Measurements from ENCODE around the gene XPA.
"Not testable (repeated sequence)": the region's sequence is repeated elsewhere in the genome, so short reads cannot be mapped to it uniquely, and the experiment has no call there.

Gene XPA

DNA sequence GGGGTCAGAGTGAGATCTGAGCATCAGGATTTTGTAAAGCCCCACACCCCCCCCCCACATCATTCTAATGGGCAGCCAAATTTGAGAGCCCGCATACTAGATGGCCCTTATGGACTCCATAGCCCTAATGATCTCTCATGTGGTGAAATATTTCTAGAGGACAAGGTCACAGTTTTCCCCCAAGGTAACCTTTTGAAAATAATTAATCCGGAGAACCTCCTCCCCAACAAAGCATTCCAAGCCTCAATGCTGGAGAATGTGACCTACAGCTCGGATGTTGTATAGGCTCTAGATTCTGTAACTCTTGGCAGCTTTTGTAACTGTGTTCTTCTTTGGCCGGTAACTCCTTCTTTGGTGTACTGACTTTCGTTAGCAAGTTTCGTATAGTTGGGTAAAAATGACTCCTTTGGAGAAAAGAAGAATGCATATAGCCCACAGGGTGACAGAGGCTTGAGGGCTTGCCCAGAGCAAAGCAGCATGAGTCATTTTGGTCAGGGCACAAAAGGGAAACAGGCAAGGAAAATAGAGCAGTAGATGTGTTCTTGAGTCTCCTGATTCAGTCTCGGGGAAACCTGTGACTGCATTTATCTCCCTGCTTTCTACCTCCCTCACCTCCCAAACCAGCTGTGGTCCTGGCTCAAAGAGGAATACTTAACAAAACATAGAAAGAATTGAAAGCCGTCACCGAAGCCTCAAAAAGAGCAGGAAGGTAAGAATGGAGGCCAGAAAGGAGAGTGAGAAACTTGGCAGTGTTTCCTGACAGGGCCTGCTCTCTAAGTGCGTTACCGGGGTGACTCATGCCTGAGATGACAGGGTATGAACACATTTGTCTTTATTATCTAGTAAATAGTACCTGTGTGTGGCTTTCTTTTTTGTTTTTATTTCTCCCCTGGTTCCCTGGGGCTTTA, 6.6 kb upstream of the XPA start:
- DNase-seq: peak; percentile 11

GRCh38 chr9:97699824-97700223, 2.7 kb upstream of the XPA start:
- not testable (repeated sequence) for DNase-seq

DNA sequence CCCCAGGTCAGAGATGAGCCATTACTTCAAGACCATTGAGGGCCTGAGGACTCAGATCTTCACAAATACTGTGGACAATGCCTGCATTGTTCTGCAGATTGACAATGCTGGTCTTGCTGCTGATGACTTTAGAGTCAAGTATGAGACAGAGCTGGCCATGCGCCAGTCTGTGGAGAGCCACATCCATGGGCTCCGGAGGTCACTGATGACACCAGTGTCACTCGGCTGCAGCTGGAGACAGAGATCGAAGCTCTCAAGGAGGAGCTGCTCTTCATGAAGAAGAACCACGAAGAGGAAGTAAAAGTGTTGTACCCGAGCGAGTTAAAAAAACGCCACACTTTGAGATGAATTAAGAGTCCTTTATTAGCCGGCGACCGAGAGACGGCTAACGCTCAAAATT, 2.1 kb upstream of the XPA start:
- not testable (repeated sequence) for DNase-seq

DNA sequence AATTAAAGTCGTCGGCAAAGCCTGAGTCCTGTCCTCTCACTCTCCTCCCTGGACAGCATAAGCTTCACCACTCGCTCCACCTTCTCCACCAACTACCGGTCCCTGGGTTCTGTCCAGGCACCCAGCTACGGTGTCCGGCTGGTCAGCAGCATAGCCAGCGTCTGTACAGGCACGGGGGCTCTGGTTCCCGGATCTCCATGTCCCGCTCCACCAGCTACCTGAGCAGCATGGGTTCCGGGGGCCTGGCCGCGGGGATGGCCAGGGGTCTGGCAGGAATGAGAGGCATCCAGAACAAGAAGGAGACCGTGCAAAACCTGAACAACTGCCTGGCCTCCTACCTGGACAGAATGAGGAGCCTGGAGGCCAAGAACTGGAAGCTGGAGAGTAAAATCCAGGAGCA, 1.7 kb upstream of the XPA start:
- no peak for DNase-seq

GRCh38 chr9:97697837-97698236, 697 bp upstream of the XPA start:
- no peak for DNase-seq

- no peak for DNase-seq
Measured at GRCh38 chr9:97695995-97696802, 941 bp downstream of the XPA start.

DNA sequence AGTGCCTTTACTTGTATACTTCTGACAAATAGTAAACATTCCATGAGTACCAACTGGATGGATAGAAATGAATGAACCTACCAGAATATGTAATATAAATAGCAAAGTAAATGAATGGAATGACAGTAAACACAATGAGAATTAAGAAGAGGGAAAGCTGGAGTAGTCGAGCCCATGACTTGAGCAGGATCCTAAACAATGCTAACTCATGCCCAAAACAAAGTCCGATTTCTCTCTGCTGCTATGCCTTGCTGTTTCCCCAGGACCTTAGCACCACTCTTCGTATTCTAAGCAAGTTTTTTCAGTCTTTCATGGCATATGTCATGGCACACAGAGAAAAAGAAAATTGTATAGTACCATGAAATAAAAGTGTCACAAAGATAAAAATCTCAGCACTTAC, 1.8 kb downstream of the XPA start:
- DNase-seq: no peak

DNA sequence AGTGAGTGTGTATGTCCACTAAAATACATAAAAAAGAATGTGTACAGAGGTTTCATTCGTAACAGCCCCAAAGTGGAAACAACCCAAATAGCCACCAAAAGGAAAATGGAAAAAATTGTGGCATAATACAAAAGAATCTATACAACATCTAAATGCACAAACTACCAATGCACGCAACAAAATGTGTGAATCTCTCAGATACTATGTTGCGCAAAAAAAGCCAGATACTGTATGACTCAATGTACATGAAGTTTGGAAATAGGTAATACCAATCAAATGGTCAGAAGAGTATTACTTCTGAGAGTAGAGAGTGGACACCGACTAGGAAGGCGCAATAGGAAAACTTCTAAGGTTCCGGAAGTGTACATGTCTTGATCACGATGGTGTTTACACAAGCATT, 2.4 kb downstream of the XPA start:
- no peak for DNase-seq

DNA sequence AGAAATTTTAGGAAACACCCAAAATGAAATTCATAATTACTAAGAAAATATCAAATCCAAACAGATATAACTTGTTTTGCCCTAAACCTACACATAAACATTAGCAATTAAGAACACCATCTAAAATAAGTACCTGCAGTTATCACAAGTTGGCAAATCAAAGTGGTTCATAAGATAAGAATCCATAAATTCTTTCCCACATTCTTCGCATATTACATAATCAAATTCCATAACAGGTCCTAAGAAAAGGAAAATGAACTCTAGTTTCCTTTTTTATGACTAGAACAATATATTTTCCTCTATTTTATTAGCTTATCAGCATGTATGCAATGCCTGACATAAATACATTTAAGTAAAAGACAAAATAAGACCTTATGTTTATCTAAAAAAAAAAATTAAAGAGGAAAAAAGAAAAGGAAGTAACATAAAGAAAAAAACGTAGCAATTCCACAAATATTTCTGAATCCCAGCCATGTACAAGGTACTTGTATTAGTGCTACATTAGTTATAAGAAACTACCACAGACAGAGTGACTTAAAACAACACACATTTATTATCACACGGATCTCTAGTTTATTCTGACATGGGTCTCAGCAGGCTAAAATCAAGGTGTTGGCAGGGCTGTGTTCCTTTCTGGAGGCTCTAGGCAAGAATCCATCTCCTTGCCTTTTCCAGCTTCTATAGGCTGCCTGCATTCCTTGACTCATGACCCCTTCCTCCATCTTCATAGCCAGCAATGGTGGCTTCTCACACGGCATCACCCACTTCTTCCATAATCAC, 7.5 kb downstream of the XPA start:
- no peak for DNase-seq

- DNase-seq: no peak
Measured at GRCh38 chr9:97688654-97689053, 8.5 kb downstream of the XPA start.

DNA sequence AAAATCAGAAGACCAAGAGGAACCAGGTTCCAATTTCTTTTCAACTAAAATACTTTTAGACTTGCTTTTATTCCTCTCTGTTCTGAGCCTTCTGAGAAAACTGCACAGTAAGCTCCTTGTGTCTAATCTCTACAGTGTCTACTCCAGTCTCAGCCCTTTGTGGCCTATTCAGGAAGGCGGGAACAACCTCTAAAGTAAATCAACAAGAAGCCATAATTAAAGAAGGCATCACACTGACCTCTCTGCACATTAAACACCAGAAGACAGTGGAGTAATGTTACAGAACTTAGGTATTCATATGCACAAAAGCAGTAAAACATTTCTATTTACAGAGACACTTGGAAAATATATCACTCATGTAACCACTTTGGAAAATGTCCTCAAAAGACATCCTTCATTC, 14.9 kb downstream of the XPA start:
- DNase-seq: no peak

GRCh38 chr9:97675655-97676054, 21.5 kb downstream of the XPA start:
- DNase-seq: no peak

DNA sequence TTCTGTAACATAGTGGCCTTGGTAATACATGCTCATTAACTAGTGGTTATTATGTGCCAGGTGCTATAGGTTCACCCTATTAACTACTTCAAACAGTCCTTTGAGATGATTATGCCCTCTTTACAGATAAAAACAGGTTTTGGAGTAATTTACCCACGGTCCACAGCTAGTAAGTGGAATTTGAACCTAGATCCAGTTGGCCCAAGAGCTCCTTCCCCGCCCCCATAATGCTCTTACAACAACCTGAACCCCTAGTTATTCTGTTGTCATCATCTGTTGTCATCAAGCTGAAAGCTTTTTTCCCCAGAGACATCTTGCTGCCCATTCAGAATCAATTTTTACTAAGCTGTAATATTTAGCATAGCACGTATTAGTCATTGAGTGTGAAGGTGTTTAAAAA, 23.2 kb downstream of the XPA start:
- DNase-seq: no peak

GRCh38 chr9:97672403-97672802, 24.7 kb downstream of the XPA start:
- DNase-seq: no peak

- DNase-seq: no peak
Measured at GRCh38 chr9:97670586-97670985, 26.6 kb downstream of the XPA start.

GRCh38 chr9:97668485-97668884, 28.7 kb downstream of the XPA start:
- DNase-seq: no peak

DNA sequence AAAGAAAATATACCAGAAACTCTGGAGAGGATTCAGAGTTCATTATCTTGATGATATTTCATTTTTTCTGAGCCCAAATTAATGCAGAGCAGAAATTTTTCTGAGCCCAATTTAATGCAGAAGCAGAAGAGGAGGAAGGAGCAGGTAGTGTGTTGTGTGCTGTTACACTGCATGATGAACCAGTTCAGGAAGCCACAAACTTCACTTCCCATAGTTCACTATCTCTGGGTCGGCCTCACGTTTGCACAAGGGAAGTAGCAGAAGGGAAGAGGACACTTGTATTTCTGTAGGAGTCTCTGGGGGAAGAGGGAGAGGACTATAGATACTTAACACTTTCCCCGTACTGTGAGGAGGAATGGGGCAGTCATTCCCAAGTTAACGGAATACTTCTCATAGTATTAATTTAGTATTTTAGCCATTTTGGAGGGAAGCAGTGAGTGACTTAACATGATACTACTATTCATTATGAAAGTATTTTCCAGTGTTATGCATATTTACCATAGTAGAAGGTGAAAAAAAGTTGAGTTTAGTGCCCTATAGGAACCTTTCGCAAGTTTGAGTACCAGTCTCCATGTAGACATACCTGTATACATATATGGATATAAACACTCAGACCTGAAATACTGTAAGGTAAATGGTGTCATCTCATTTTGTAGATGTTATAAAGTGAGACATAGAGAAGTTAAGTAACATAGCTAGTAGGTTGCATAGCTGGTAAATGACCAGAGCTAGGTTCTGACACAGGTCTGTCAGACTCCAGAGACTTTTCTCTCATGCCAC, 30.0 kb downstream of the XPA start:
- no peak for DNase-seq

DNA sequence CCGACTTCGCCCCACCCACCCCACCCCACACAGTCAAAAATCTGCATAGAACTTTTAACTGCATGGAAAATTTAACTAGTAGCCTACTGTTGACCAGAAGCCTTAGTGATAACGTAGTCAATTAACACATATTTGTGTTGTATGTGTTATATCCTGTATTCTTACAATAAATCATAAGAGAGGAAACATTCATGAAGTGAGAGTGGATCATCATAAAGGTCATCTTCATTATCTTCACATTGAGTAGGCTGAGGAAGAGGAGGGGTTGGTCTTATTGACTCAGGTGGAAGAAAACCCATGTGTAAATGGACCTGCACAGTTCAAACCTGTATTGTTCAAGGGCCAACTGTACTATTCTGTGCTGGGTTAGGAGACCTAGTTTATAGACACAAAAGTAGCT, 31.4 kb downstream of the XPA start:
- DNase-seq: no peak

DNA sequence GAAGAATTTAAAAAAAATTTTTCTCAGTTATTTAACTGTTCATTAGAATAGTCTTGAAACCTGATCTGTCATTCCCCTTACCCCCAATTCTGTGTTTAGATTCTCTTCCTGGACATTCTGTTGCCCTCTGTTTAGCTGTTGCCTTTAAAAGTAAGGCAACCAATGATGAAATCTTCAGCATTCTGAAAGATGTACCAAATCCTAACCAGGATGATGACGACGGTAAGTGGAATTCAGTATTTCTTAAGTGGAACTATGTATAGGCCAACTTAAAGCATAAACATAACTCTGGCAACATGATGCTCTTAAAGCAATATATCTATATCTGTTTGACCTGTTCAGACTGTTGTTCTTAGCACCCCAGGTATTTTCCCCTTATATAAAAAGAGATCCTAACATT, 36.3 kb downstream of the XPA start:
- DNase-seq: no peak

GRCh38 chr9:97660340-97660739, 36.8 kb downstream of the XPA start:
- DNase-seq: no peak

GRCh38 chr9:97659771-97660170, 37.4 kb downstream of the XPA start:
- DNase-seq: no peak

DNA sequence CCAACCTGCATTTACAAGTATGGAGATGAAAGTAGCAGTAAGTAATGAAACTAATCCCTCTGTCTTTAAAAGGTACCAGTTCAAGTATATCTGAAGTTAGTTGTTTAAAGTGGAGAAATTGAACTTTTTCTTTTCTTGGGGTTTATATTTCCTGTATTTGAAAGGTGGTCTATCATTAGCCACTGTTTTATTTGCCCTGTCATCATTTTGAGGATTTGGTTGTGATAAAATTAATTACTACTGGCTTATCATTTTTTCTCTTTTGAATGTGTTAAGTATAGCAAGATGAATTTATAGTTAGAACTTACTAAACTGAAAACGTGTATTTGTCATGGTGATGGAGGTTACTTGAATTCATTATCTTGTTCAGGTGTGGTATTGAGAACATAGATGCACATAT, 38.4 kb downstream of the XPA start:
- DNase-seq: no peak

DNA sequence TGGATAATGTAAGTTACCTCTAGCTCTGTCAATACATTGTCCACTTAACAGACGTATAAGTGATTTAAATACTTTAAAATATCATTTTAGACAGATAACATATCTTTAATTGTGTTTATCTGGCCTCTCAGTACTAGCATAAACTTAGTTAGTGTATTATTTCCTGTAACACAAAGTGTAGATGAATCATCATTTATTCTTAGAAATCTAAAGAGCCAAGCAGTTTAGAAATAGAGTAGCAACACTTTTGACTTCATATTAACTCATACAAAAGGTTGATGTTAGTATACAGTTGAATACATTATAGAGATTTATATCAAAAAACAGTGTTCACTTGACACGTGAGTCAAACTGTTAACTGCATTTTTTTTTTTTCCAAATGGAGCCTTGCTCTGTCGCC, 45.5 kb downstream of the XPA start:
- DNase-seq: no peak

All from amniotic stem cell (primary cell).